ENCODE results near the gene GRAP. TPM values are rescaled to one million over a fixed set of nuclear protein-coding genes. Genes with fewer than 3 reads are reported as not detected.
A peak's percentile ranks its signal among the peaks of the same experiment; 100 is the strongest.

Gene GRAP
- total RNA-seq, 1 donor from 2014 or later = 0.35 TPM

GRCh38 chr17:19006698-19007097 lies 40.1 kb downstream of the GRAP start:
- peaks cover 13% of the 10 kb centered on the region for H3K4me1 Mint-ChIP-seq (ENCODE audit: low read depth)
- H3K36me3 Mint-ChIP-seq (ENCODE audit: low read depth) = no peaks in the 10 kb centered on the region
- H3K27me3 Mint-ChIP-seq (ENCODE audit: low read depth) = no peaks in the 10 kb centered on the region
- TF ChIP-seq CTCF (IDR thresholded peaks at IDR 0.05) = no peak
- no peak overlapping the region for H3K27ac Mint-ChIP-seq (ENCODE audit: unreplicated experiment)
- no peak overlapping the region for H3K4me3 Mint-ChIP-seq (ENCODE audit: unreplicated experiment)
- no peak for DNase-seq (ENCODE audit: low spot score)
- peaks cover 4% of the 10 kb centered on the region for H3K9me3 Mint-ChIP-seq (ENCODE audit: low read depth)

GRCh38 chr17:19005789-19006430 lies 40.8 kb downstream of the GRAP start:
- DNase-seq (ENCODE audit: low spot score) = no peak
- Mint-ChIP-seq H3K27me3 (ENCODE audit: low read depth) (no peaks in the 10 kb centered on the region), H3K9me3 (ENCODE audit: low read depth) (peaks cover 4% of the 10 kb centered on the region), H3K4me1 (ENCODE audit: low read depth) (peaks cover 15% of the 10 kb centered on the region), H3K36me3 (ENCODE audit: low read depth) (no peaks in the 10 kb centered on the region), H3K4me3 (ENCODE audit: unreplicated experiment) (no peak overlapping the region), H3K27ac (ENCODE audit: unreplicated experiment) (peak overlapping the region; percentile 45)
- no peak for TF ChIP-seq CTCF (IDR thresholded peaks at IDR 0.05)

GRCh38 chr17:19005137-19005773 lies 41.5 kb downstream of the GRAP start:
- no peak for TF ChIP-seq CTCF (IDR thresholded peaks at IDR 0.05)
- no peaks in the 10 kb centered on the region for H3K36me3 Mint-ChIP-seq (ENCODE audit: low read depth)
- H3K27me3 Mint-ChIP-seq (ENCODE audit: low read depth) = no peaks in the 10 kb centered on the region
- DNase-seq (ENCODE audit: low spot score) = no peak
- peak overlapping the region; percentile 58 for H3K4me3 Mint-ChIP-seq (ENCODE audit: unreplicated experiment)
- H3K9me3 Mint-ChIP-seq (ENCODE audit: low read depth) = peaks cover 4% of the 10 kb centered on the region
- peaks cover 15% of the 10 kb centered on the region for H3K4me1 Mint-ChIP-seq (ENCODE audit: low read depth)
- peak overlapping the region; percentile 45 for H3K27ac Mint-ChIP-seq (ENCODE audit: unreplicated experiment)

- Mint-ChIP-seq H3K9me3 (ENCODE audit: low read depth) (peaks cover 4% of the 10 kb centered on the region), H3K36me3 (ENCODE audit: low read depth) (no peaks in the 10 kb centered on the region), H3K4me3 (ENCODE audit: unreplicated experiment) (peak within 1 kb of the TSS; percentile 78), H3K27me3 (ENCODE audit: low read depth) (no peaks in the 10 kb centered on the region), H3K27ac (ENCODE audit: unreplicated experiment) (peak within 1 kb of the TSS; percentile 61), H3K4me1 (ENCODE audit: low read depth) (peaks cover 15% of the 10 kb centered on the region)
- DNase-seq (ENCODE audit: low spot score) = no peak
- TF ChIP-seq CTCF (IDR thresholded peaks at IDR 0.05) = no peak
Measured at GRCh38 chr17:19004421-19005136, 42.2 kb downstream of the GRAP start, which contains the start of gene FAM83G. Gene FAM83G, minus strand, starts transcription at chr17:19004764. Its CDS starts 723 bp downstream, at chr17:19004041.

All from chondrocyte (in vitro differentiated cells).